GM12878 (cell line): ENCODE data around the gene SHROOM4. TPM values are rescaled to one million over a fixed set of nuclear protein-coding genes. Genes with fewer than 3 reads are reported as not detected.

Experiments used
- ATAC-seq: fragments of 200-7000 bp; cut with Tn5 transposase; 3 replicates; pipeline ENCODE4 v1.9.1; 2020; ENCODE audit warnings: mild to moderate bottlenecking, moderate library complexity
- BruUV-seq: library from RNA; stranded (reverse); fragments of 400-500 nt; replicated peaks from 2 replicates; lab custom pipeline; 2021; lab: Mats Ljungman, UMichigan
- CTCF ChIA-PET: fragments of 300-600 bp; sonication (Branson Sonifier 250); formaldehyde crosslinking; extraction: SDS; loops from one replicate; lab custom pipeline; 2021; ENCODE audit warnings: inconsistent platforms; lab: Yijun Ruan, JAX
- POLR2A ChIA-PET: fragments of 350-600 bp; formaldehyde crosslinking; extraction: SDS; loops from one replicate; lab custom pipeline; 2021; ENCODE audit warnings: inconsistent platforms; lab: Charles Lee
- RAD21 ChIA-PET: fragments of 300-600 bp; sonication (Branson Sonifier 250); formaldehyde crosslinking; loops from one replicate; lab custom pipeline; 2023; ENCODE audit warnings: antibody characterized with exemption; ENCODE audit not compliant: unreplicated experiment; lab: Charles Lee
- SMC1A ChIA-PET: fragments of 300-600 bp; sonication (Branson Sonifier 250); formaldehyde crosslinking; loops from one replicate; lab custom pipeline; 2023; ENCODE audit not compliant: unreplicated experiment, uncharacterized antibody; lab: Charles Lee
- DNase-seq: peaks from one replicate; pipeline ENCODE4 v3.0.0-alpha.2; 2011; ENCODE audit warnings: low read depth, low spot score
- FAIRE-seq: peaks from 3 replicates; lab custom pipeline; 2011; peaks lifted over from hg19 to GRCh38; lab: Jason Lieb, UNC
- H2AFZ ChIP-seq: 2 replicates; pipeline ENCODE4 v1.6.0; 2011; ENCODE audit warnings: low read depth, low read length, control low read depth; ENCODE audit not compliant: control insufficient read depth
- H3K27ac ChIP-seq: 2 replicates; pipeline ENCODE4 v1.5.1; 2011; ENCODE audit warnings: control low read depth; ENCODE audit not compliant: control insufficient read depth, insufficient read depth
- H3K27me3 ChIP-seq, 2 experiments: replicated peaks in 1 of 2; 2 replicates each; pipeline versions ENCODE4 v1.6.0 to v1.6.1; 2011; ENCODE audit warnings: low read length in 1 of 2; ENCODE audit not compliant: control insufficient read depth in 2 of 2, insufficient read depth in 2 of 2
- H3K36me3 ChIP-seq, 2 experiments: 2 replicates each; pipeline ENCODE4 v1.5.1; 2011; ENCODE audit warnings: low read length in 1 of 2; ENCODE audit not compliant: control insufficient read depth in 2 of 2, insufficient read depth in 2 of 2
- H3K4me1 ChIP-seq: 2 replicates; pipeline ENCODE4 v1.6.1; 2011; ENCODE audit warnings: mild to moderate bottlenecking, low read length, moderate library complexity, mixed read lengths; ENCODE audit not compliant: control insufficient read depth, insufficient read depth
- H3K4me2 ChIP-seq: 2 replicates; pipeline ENCODE4 v1.6.0; 2011; ENCODE audit warnings: control low read depth; ENCODE audit not compliant: control insufficient read depth, insufficient read depth
- H3K4me3 ChIP-seq: fragments of 200-600 bp; sonication (generic); 2 replicates; pipeline ENCODE4 v1.5.1; 2016
- H3K79me2 ChIP-seq: 2 replicates; pipeline ENCODE4 v1.6.0; 2011; ENCODE audit warnings: low read length; ENCODE audit not compliant: control insufficient read depth, insufficient read depth
- H3K9ac ChIP-seq: 2 replicates; pipeline ENCODE4 v1.8.0; 2011; ENCODE audit warnings: low read length, control low read depth, mixed read lengths; ENCODE audit not compliant: control insufficient read depth, insufficient read depth
- H3K9me3 ChIP-seq: replicated peaks from 3 replicates; pipeline ENCODE4 v1.5.1; 2011; ENCODE audit warnings: mild to moderate bottlenecking, low read length; ENCODE audit not compliant: control insufficient read depth, insufficient read depth
- H4K20me1 ChIP-seq: 2 replicates; pipeline ENCODE4 v1.6.0; 2011; ENCODE audit not compliant: control insufficient read depth, insufficient read depth
- CREM ChIP-seq: IDR thresholded peaks from 2 replicates; pipeline ENCODE4 v1.6.1; 2014; ENCODE audit warnings: antibody characterized with exemption, low read depth
- E4F1 ChIP-seq: fragments of 450-650 bp; IDR thresholded peaks from 2 replicates; pipeline ENCODE4 v1.6.1; 2018; ENCODE audit warnings: borderline replicate concordance, mild to moderate bottlenecking; ENCODE audit not compliant: partially characterized antibody
- ELK1 ChIP-seq: IDR thresholded peaks from 2 replicates; pipeline ENCODE4 v1.6.1; 2012; ENCODE audit warnings: low read depth, low read length, improper control_type of control experiment
- ETV6 ChIP-seq, 2 experiments: fragments of 450-650 bp in 1 of 2; IDR thresholded peaks in 1 of 2; conservative IDR thresholded peaks in 1 of 2; 2 replicates each; pipeline ENCODE4 v1.6.1; 2014; ENCODE audit warnings: antibody characterized with exemption in 1 of 2, borderline replicate concordance in 1 of 2, low read depth in 1 of 2, mild to moderate bottlenecking in 1 of 2, moderate library complexity in 1 of 2
- FOXM1 ChIP-seq: IDR thresholded peaks from 2 replicates; pipeline ENCODE4 v1.6.1; 2012; ENCODE audit warnings: low read depth, mild to moderate bottlenecking, inconsistent platforms, low read length, moderate library complexity
- KAT2A ChIP-seq: conservative IDR thresholded peaks from 2 replicates; pipeline ENCODE4 v1.6.1; 2011; ENCODE audit warnings: low read depth, low read length; ENCODE audit not compliant: control insufficient read depth
- NBN ChIP-seq: fragments of 450-650 bp; IDR thresholded peaks from 2 replicates; pipeline ENCODE4 v1.6.1; 2016
- PAX8 ChIP-seq: fragments of 450-650 bp; IDR thresholded peaks from 2 replicates; pipeline ENCODE4 v1.6.1; 2017; ENCODE audit warnings: mild to moderate bottlenecking, moderate library complexity
- SIN3A ChIP-seq: IDR thresholded peaks from 2 replicates; pipeline ENCODE4 v1.6.1; 2012; ENCODE audit warnings: low read depth, low read length, improper control_type of control experiment
- SMAD5 ChIP-seq: IDR thresholded peaks from 2 replicates; pipeline ENCODE4 v1.6.1; 2016; ENCODE audit warnings: antibody characterized with exemption, low read depth
- SRF ChIP-seq, 2 experiments: IDR thresholded peaks; 2 replicates each; pipeline ENCODE4 v1.6.1; 2011; ENCODE audit warnings: low read depth in 2 of 2, low read length in 2 of 2, mild to moderate bottlenecking in 1 of 2, moderate library complexity in 1 of 2
- TCF12 ChIP-seq: IDR thresholded peaks from 2 replicates; pipeline ENCODE4 v1.6.1; 2011; ENCODE audit warnings: low read depth, mild to moderate bottlenecking, low read length
- USF2 ChIP-seq: IDR thresholded peaks from 2 replicates; pipeline ENCODE4 v1.6.1; 2011; ENCODE audit warnings: low read depth, low read length, improper control_type of control experiment, borderline replicate concordance
- WRNIP1 ChIP-seq: IDR thresholded peaks from 2 replicates; pipeline ENCODE4 v1.6.1; 2011; ENCODE audit warnings: low read depth, low read length, improper control_type of control experiment, borderline replicate concordance
- ZNF274 ChIP-seq: IDR thresholded peaks from one replicate; pipeline ENCODE4 v1.8.0; 2011; ENCODE audit not compliant: insufficient read length, insufficient read depth
- WGBS: methylation state at CpG from one replicate; pipeline ENCODE4 v1.1.6; 2016; ENCODE audit warnings: low lambda C conversion rate; ENCODE audit not compliant: insufficient replicate concordance, insufficient coverage; ENCODE audit errors: missing lambda C conversion rate; 5-methylcytosine and 5-hydroxymethylcytosine counted together
- in situ Hi-C: fragments of 300-500 bp; cut with MboI; formaldehyde crosslinking; loops from 9 replicates; pipeline ENCODE4 v1.14.3; 2018; ENCODE audit warnings: mixed read lengths
- intact Hi-C: fragments of 100-400 bp; cut with micrococcal nuclease; formaldehyde crosslinking; loops from one replicate; pipeline ENCODE4 v1.14.2; 2022; ENCODE audit not compliant: unreplicated experiment
- polyA plus RNA-seq, 11 experiments: library from polyadenylated mRNA; depleted of rRNA in 4 of 11; unstranded in 6 of 11; stranded (reverse) in 5 of 11; fragments of >200 nt; fragmentation: Nextera tagmentation in 4 of 11; fragmentation: Illumina TruSeq in 1 of 11; extraction: Ambion mirVana in 4 of 11; extraction: Trizol in 1 of 11; gene quantifications; 1 replicate in 1 of 11; 2 replicates in 10 of 11; pipeline versions ENCODE4 v1.2.1 to v1.2.3, GENCODE V29; 2011 to 2016; ENCODE audit warnings: inconsistent platforms in 2 of 11, missing spikeins in 2 of 11, low read depth in 1 of 11
- total RNA-seq, 4 experiments: library from RNA; depleted of rRNA in 3 of 4; stranded (reverse); fragments of >200 nt in 3 of 4; fragmentation: Illumina TruSeq in 1 of 4; extraction: Trizol in 1 of 4; gene quantifications; 2 replicates each; pipeline versions ENCODE4 v1.2.1 to v1.2.3, GENCODE V29; 2013 to 2021

Gene SHROOM4
- total and polyA plus RNA-seq, 10 of the 15 experiments (the other 5 are each of a cell fraction or from before 2014, with no cell fraction given), result 0.01 to 0.03 TPM; not detected in 8

- H3K9ac ChIP-seq, result no peak overlapping the region
- RAD21 ChIA-PET, result no interaction called here
- FAIRE-seq (no peak), ATAC-seq (no peak), DNase-seq (no peak)
- POLR2A ChIA-PET, result no interaction called here
- CTCF ChIA-PET, result no interaction called here
- H3K4me2 ChIP-seq, result no peak overlapping the region
- no peaks in the 10 kb centered on the region for H4K20me1 ChIP-seq
- no peaks in the 10 kb centered on the region for H3K9me3 ChIP-seq
- no peaks in the 10 kb centered on the region for H3K36me3 ChIP-seq
- in situ Hi-C loops (no loop called here), intact Hi-C loops (no loop called here)
- H3K4me1 ChIP-seq, result no peaks in the 10 kb centered on the region
- H3K4me3 ChIP-seq, result no peak overlapping the region
- TF ChIP-seq SMAD5 (no peak), SRF (IDR thresholded peaks at IDR 0.05; ENCODE audit: low read depth in 2 of 2, low read length in 2 of 2) (no peak)
- WGBS, result 6% methylated on average over 3 of the region's 3 CpGs
- no peaks in the 10 kb centered on the region for H3K27me3 ChIP-seq
- no peak overlapping the region for H2AFZ ChIP-seq
- no peak overlapping the region for H3K27ac ChIP-seq
- no peaks in the 10 kb centered on the region for H3K79me2 ChIP-seq
- SMC1A ChIA-PET, result no interaction called here
- no TSS peak for BruUV-seq
Measured at GRCh38 chrX:50726296-50726695, 87.7 kb downstream of the SHROOM4 start.

GRCh38 chrX:50725310-50725709, 88.7 kb downstream of the SHROOM4 start:
- SMC1A ChIA-PET, result no interaction called here
- FAIRE-seq (no peak), ATAC-seq (no peak), DNase-seq (no peak)
- H3K4me3 ChIP-seq, result no peak overlapping the region
- no peak overlapping the region for H3K9ac ChIP-seq
- no peaks in the 10 kb centered on the region for H3K4me1 ChIP-seq
- no TSS peak for BruUV-seq
- no peaks in the 10 kb centered on the region for H3K36me3 ChIP-seq
- H3K9me3 ChIP-seq, result no peaks in the 10 kb centered on the region
- H3K79me2 ChIP-seq, result no peaks in the 10 kb centered on the region
- RAD21 ChIA-PET, result no interaction called here
- H3K27me3 ChIP-seq, result no peaks in the 10 kb centered on the region
- no peak overlapping the region for H3K4me2 ChIP-seq
- no peak overlapping the region for H2AFZ ChIP-seq
- CTCF ChIA-PET, result interaction anchor here (1.6 kb wide), 1 partner anchor 34 kb away, joined by 7 read pairs; no protein-coding TSS in a partner anchor
- intact Hi-C loops, result no loop called here
- POLR2A ChIA-PET, result no interaction called here
- H4K20me1 ChIP-seq, result no peaks in the 10 kb centered on the region
- in situ Hi-C loops, result no loop called here
- no peak overlapping the region for H3K27ac ChIP-seq
- 59% methylated on average over 5 of the region's 5 CpGs for WGBS
- TF ChIP-seq ETV6 (conservative IDR thresholded peaks at IDR 0.05 in 1 of 2, IDR thresholded peaks at IDR 0.05 in 1 of 2; ENCODE audit: borderline replicate concordance in 1 of 2, low read depth in 1 of 2) (no peak), WRNIP1 (no peak), NBN (no peak), TCF12 (no peak), E4F1 (no peak), USF2 (no peak), CREM (no peak), KAT2A (no peak), SIN3A (no peak), PAX8 (no peak), ELK1 (no peak), FOXM1 (no peak), ZNF274 (no peak)
